Trophoblast cell (in vitro differentiated cells and primary cell): ENCODE results near the gene ZNF398.

Experiments
- DNase-seq, 2 donors: peaks; one replicate each; pipeline ENCODE4 v3.0.0-alpha.2; 2016
- H2AFZ ChIP-seq: 2 replicates; pipeline ENCODE4 v1.6.1; 2013; ENCODE audit warnings: low read length, moderate library complexity, mild to moderate bottlenecking; ENCODE audit not compliant: insufficient read depth, poor library complexity
- H2AK5ac ChIP-seq: 2 replicates; pipeline ENCODE4 v1.6.1; 2013; ENCODE audit warnings: mild to moderate bottlenecking, low read length
- H2BK120ac ChIP-seq: 2 replicates; pipeline ENCODE4 v1.6.1; 2013; ENCODE audit warnings: low read length, mild to moderate bottlenecking, moderate library complexity; ENCODE audit not compliant: insufficient read depth, poor library complexity
- H2BK12ac ChIP-seq: 2 replicates; pipeline ENCODE4 v1.6.1; 2013; ENCODE audit warnings: mild to moderate bottlenecking, low read length, moderate library complexity
- H2BK5ac ChIP-seq: 2 replicates; pipeline ENCODE4 v1.6.1; 2013; ENCODE audit warnings: low read length, low read depth, moderate library complexity, mild to moderate bottlenecking; ENCODE audit not compliant: poor library complexity
- H3K14ac ChIP-seq: 2 replicates; pipeline ENCODE4 v1.6.1; 2013; ENCODE audit warnings: mild to moderate bottlenecking, low read length
- H3K18ac ChIP-seq: 2 replicates; pipeline ENCODE4 v1.6.1; 2013; ENCODE audit warnings: mild to moderate bottlenecking, low read length
- H3K23ac ChIP-seq: 2 replicates; pipeline ENCODE4 v1.6.1; 2013; ENCODE audit warnings: low read length
- H3K27ac ChIP-seq: 2 replicates; pipeline ENCODE4 v1.5.1; 2013; ENCODE audit warnings: low read depth, mild to moderate bottlenecking, inconsistent platforms, low read length, moderate library complexity
- H3K27me3 ChIP-seq: 2 replicates; pipeline ENCODE4 v1.6.1; 2013; ENCODE audit warnings: inconsistent platforms, mild to moderate bottlenecking, low read length, moderate library complexity; ENCODE audit not compliant: insufficient read depth
- H3K36me3 ChIP-seq, 2 experiments: 1 replicate in 1 of 2; 2 replicates in 1 of 2; pipeline ENCODE4 v1.6.1; 2013; ENCODE audit warnings: low read length in 2 of 2, mild to moderate bottlenecking in 2 of 2, moderate library complexity in 1 of 2; ENCODE audit not compliant: insufficient read depth in 2 of 2, control insufficient read depth in 1 of 2
- H3K4ac ChIP-seq: 2 replicates; pipeline ENCODE4 v1.6.1; 2013; ENCODE audit warnings: low read depth, mild to moderate bottlenecking, low read length, moderate library complexity
- H3K4me1 ChIP-seq, 2 experiments: 1 replicate in 1 of 2; 2 replicates in 1 of 2; pipeline ENCODE4 v1.6.1; 2013; ENCODE audit warnings: low read length in 2 of 2, mild to moderate bottlenecking in 2 of 2, moderate library complexity in 1 of 2; ENCODE audit not compliant: insufficient read depth in 2 of 2, control insufficient read depth in 1 of 2
- H3K4me2 ChIP-seq: 2 replicates; pipeline ENCODE4 v1.6.1; 2013; ENCODE audit warnings: inconsistent platforms, mild to moderate bottlenecking, low read length, moderate library complexity
- H3K4me3 ChIP-seq: 2 replicates; pipeline ENCODE4 v1.5.1; 2013; ENCODE audit warnings: mild to moderate bottlenecking, low read depth, low read length, inconsistent platforms
- H3K79me1 ChIP-seq: one replicate; pipeline ENCODE4 v1.6.1; 2013; ENCODE audit warnings: low read length
- H3K79me2 ChIP-seq: 2 replicates; pipeline ENCODE4 v1.6.1; 2013; ENCODE audit warnings: low read length, mild to moderate bottlenecking; ENCODE audit not compliant: control insufficient read depth, insufficient read depth, poor library complexity
- H3K9ac ChIP-seq: 2 replicates; pipeline ENCODE4 v1.6.1; 2013; ENCODE audit warnings: mild to moderate bottlenecking, low read length
- H3K9me3 ChIP-seq: 2 replicates; pipeline ENCODE4 v1.6.1; 2013; ENCODE audit warnings: low read depth, mild to moderate bottlenecking, control low read depth, inconsistent platforms, low read length; ENCODE audit not compliant: insufficient read depth
- H4K12ac ChIP-seq: 2 replicates; pipeline ENCODE4 v1.6.1; 2013; ENCODE audit warnings: low read depth, mild to moderate bottlenecking, low read length, moderate library complexity
- H4K8ac ChIP-seq: 2 replicates; pipeline ENCODE4 v1.6.1; 2013; ENCODE audit warnings: low read depth, mild to moderate bottlenecking, low read length, moderate library complexity
- H4K91ac ChIP-seq: one replicate; pipeline ENCODE4 v1.6.1; 2013; ENCODE audit warnings: low read depth, mild to moderate bottlenecking, low read length, moderate library complexity
- WGBS: extraction: QIAGEN DNeasy Blood & Tissue Kit; methylation state at CpG from one replicate; pipeline ENCODE4 v1.1.7; 2013; ENCODE audit warnings: missing lambda C conversion rate; ENCODE audit not compliant: insufficient read length, insufficient coverage; ENCODE audit errors: extremely low coverage; 5-methylcytosine and 5-hydroxymethylcytosine counted together

Gene ZNF398

GRCh38 chr7:149194799-149195179 is 47.5 kb downstream of the ZNF398 start:
- WGBS: no CpG with 5 or more reads among the region's 4 CpGs

GRCh38 chr7:149195180-149196150 is 48.2 kb downstream of the ZNF398 start, which contains the start of gene ZNF282:
Gene ZNF282 (plus strand): TSS chr7:149195546. CDS start chr7:149195590, 44 bp downstream.
- peaks cover 12% of the 10 kb centered on the region for H3K79me2 ChIP-seq
- peak within 1 kb of the TSS; percentile 88 for H3K4ac ChIP-seq
- peak within 1 kb of the TSS; percentile 74 for H2BK120ac ChIP-seq
- peaks cover 7% of the 10 kb centered on the region for H3K9me3 ChIP-seq
- H2BK5ac ChIP-seq: peak within 1 kb of the TSS; percentile 93
- peak within 1 kb of the TSS; percentile 68 for H2AFZ ChIP-seq
- H4K8ac ChIP-seq: peak within 1 kb of the TSS; percentile 92
- peak within 1 kb of the TSS; percentile 92 for H3K14ac ChIP-seq
- H4K91ac ChIP-seq: peak within 1 kb of the TSS; percentile 91
- no CpG with 5 or more reads among the region's 97 CpGs for WGBS
- peaks cover 9 to 11% of the 10 kb centered on the region in 2 experiments for H3K4me1 ChIP-seq
- H3K27me3 ChIP-seq: no peaks in the 10 kb centered on the region
- H2BK12ac ChIP-seq: no peak within 1 kb of the TSS
- H3K23ac ChIP-seq: no peak within 1 kb of the TSS
- peak within 1 kb of the TSS; percentile 81 for H3K18ac ChIP-seq
- H4K12ac ChIP-seq: peak within 1 kb of the TSS; percentile 77
- peak within 1 kb of the TSS; percentile 100 for H3K9ac ChIP-seq
- H3K36me3 ChIP-seq: peaks cover 20% of the 10 kb centered on the region in 2 experiments
- peak; percentile 85 for DNase-seq
- H3K4me2 ChIP-seq: peak within 1 kb of the TSS; percentile 95
- H3K79me1 ChIP-seq: peaks cover 3% of the 10 kb centered on the region
- peak within 1 kb of the TSS; percentile 79 for H3K27ac ChIP-seq
- H2AK5ac ChIP-seq: peak within 1 kb of the TSS; percentile 83
- peak within 1 kb of the TSS; percentile 97 for H3K4me3 ChIP-seq

More at GRCh38 chr7:149194799-149195179, 47.5 kb downstream of the ZNF398 start:
- Histone ChIP-seq H2BK5ac (no peak overlapping the region), H3K36me3 (peaks cover 15 to 17% of the 10 kb centered on the region in 2 experiments), H3K9ac (no peak overlapping the region), H2AFZ (peak overlapping the region; percentile 59), H2BK120ac (no peak overlapping the region), H2AK5ac (no peak overlapping the region), H3K27ac (no peak overlapping the region), H3K23ac (no peak overlapping the region), H3K14ac (no peak overlapping the region), H3K79me1 (peaks cover 3% of the 10 kb centered on the region), H4K12ac (no peak overlapping the region), H3K79me2 (peaks cover 12% of the 10 kb centered on the region), H4K8ac (peak overlapping the region; percentile 65), H3K4me2 (peak overlapping the region; percentile 95), H3K27me3 (no peaks in the 10 kb centered on the region), H3K18ac (no peak overlapping the region), H3K9me3 (peaks cover 4% of the 10 kb centered on the region), H3K4ac (no peak overlapping the region), H2BK12ac (no peak overlapping the region), H4K91ac (no peak overlapping the region), H3K4me3 (no peak overlapping the region), H3K4me1 (peaks cover 9 to 11% of the 10 kb centered on the region in 2 experiments)
- DNase-seq: no peak

DNA sequence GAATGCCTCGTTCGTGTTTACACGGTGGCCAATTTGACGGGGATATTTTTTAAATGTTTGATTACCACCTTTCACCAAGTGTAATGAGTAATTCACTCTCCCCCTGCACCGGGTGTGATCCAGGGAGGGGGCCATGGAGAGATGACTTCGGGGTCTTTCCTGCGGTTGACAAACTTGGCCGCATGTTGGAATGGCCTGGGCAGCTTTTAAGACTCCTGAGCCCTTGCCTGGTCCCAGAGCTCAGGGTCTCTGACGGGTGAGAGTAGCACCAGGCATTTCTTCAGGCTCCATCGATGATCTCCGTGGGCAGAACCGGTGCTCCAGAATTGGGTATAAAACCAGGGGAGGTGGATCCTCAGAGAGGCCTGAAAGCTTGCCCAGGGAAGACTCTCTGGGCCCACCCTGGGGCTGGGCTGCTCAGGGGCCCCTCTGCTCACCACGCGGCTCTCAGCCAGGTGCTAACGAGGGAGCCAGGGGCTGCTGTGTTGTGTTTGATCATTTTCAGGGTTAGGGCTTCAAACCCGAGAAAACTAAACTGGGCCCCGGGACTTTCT is 49.0 kb downstream of the ZNF398 start:
- no peaks in the 10 kb centered on the region for H3K27me3 ChIP-seq
- peak overlapping the region; percentile 92 for H4K8ac ChIP-seq
- peaks cover 7% of the 10 kb centered on the region for H3K9me3 ChIP-seq
- H3K4me1 ChIP-seq: peaks cover 9 to 11% of the 10 kb centered on the region in 2 experiments
- peaks cover 3% of the 10 kb centered on the region for H3K79me1 ChIP-seq
- peak overlapping the region; percentile 56 for H2BK120ac ChIP-seq
- no peak for DNase-seq
- peak overlapping the region; percentile 68 for H2AFZ ChIP-seq
- peaks cover 26 to 27% of the 10 kb centered on the region in 2 experiments for H3K36me3 ChIP-seq
- H2BK5ac ChIP-seq: peak overlapping the region; percentile 93
- H3K18ac ChIP-seq: peak overlapping the region; percentile 37
- peak overlapping the region; percentile 95 for H3K4me2 ChIP-seq
- WGBS: no CpG with 5 or more reads among the region's 17 CpGs
- peak overlapping the region; percentile 92 for H3K14ac ChIP-seq
- peak overlapping the region; percentile 100 for H3K9ac ChIP-seq
- H2BK12ac ChIP-seq: no peak overlapping the region
- peak overlapping the region; percentile 88 for H3K4ac ChIP-seq
- H4K91ac ChIP-seq: peak overlapping the region; percentile 91
- H3K79me2 ChIP-seq: peaks cover 12% of the 10 kb centered on the region
- H2AK5ac ChIP-seq: peak overlapping the region; percentile 83
- H3K27ac ChIP-seq: peak overlapping the region; percentile 79
- peak overlapping the region; percentile 97 for H3K4me3 ChIP-seq
- no peak overlapping the region for H3K23ac ChIP-seq
- H4K12ac ChIP-seq: peak overlapping the region; percentile 77

GRCh38 chr7:149196705-149197171 is 49.5 kb downstream of the ZNF398 start:
- no CpG with 5 or more reads among the region's 7 CpGs for WGBS

More at GRCh38 chr7:149196705-149197171, 49.5 kb downstream of the ZNF398 start:
- no peak overlapping the region for H3K23ac ChIP-seq
- peak overlapping the region; percentile 97 for H3K4me3 ChIP-seq
- H3K18ac ChIP-seq: peak overlapping the region; percentile 67
- H3K14ac ChIP-seq: peak overlapping the region; percentile 92
- peak overlapping the region; percentile 77 for H4K12ac ChIP-seq
- no peak overlapping the region for H2BK5ac ChIP-seq
- H4K91ac ChIP-seq: no peak overlapping the region
- H3K27me3 ChIP-seq: no peaks in the 10 kb centered on the region
- H2AK5ac ChIP-seq: no peak overlapping the region
- H2BK12ac ChIP-seq: no peak overlapping the region
- peaks cover 29 to 30% of the 10 kb centered on the region in 2 experiments for H3K36me3 ChIP-seq
- peak overlapping the region; percentile 56 for H2BK120ac ChIP-seq
- no peak for DNase-seq
- peaks cover 12% of the 10 kb centered on the region for H3K79me2 ChIP-seq
- H3K9me3 ChIP-seq: peaks cover 7% of the 10 kb centered on the region
- peak overlapping the region; percentile 88 for H3K4ac ChIP-seq
- no peak overlapping the region for H4K8ac ChIP-seq
- peak overlapping the region; percentile 95 for H3K4me2 ChIP-seq
- no peak overlapping the region for H3K27ac ChIP-seq
- H3K79me1 ChIP-seq: peaks cover 3% of the 10 kb centered on the region
- peaks cover 9 to 11% of the 10 kb centered on the region in 2 experiments for H3K4me1 ChIP-seq
- peak overlapping the region; percentile 100 for H3K9ac ChIP-seq
- H2AFZ ChIP-seq: peak overlapping the region; percentile 39
